ENCODE data around the gene DNMT1. TPM values are rescaled to one million over a fixed set of nuclear protein-coding genes. Genes with fewer than 3 reads are reported as not detected.

The DNMT1 gene
- total and polyA plus RNA-seq, 4 donors: 32.8 to 85.7 (median 45.2) TPM

DNA sequence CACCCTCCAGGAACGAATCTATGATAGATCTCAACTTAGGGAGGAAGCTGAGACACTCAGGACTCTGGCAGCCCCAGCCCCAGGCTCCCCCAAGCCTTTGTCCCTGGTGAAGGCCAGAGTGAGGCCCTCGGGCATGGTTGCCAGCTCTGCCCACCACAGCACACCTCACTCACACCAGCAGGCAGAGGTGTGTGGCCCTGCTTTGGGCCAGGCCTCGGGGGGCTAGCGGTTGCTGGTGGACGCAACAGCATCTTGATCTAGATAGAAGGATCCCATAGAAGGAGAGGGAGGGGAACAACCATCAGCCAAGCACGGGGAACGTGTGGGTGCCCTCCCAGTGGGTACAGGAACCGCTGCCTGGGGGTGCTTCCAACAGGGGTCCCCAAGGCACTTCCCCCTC is 36.7 kb downstream of the DNMT1 start:
- H3K27me3 ChIP-seq (ENCODE audit: control insufficient read depth in 3 of 3, insufficient read depth in 3 of 3, low read length in 2 of 3): no peaks in the 10 kb centered on the region
- no peak overlapping the region for H3K4me3 ChIP-seq
- WGBS, 2 donors: 95 to 98% methylated on average over 8 of the region's 8 CpGs
- no peaks in the 10 kb centered on the region for H3K4me1 ChIP-seq (ENCODE audit: control insufficient read depth in 5 of 5, insufficient read depth in 5 of 5, low read length in 5 of 5)
- DNase-seq: no peak
- H3K9me3 ChIP-seq (ENCODE audit: control insufficient read depth in 4 of 4, insufficient read depth in 3 of 4, low read length in 3 of 4): no peaks in the 10 kb centered on the region
- H3K9ac ChIP-seq (ENCODE audit: insufficient read depth in 1 of 2, low read length in 2 of 2): no peak overlapping the region
- H3K36me3 ChIP-seq (ENCODE audit: control insufficient read depth in 4 of 4, insufficient read depth in 4 of 4, low read length in 4 of 4): peaks cover 50 to 72% (median 56%) of the 10 kb centered on the region in 4 donors
- no peak overlapping the region for H3K27ac ChIP-seq (ENCODE audit: low read depth in 1 of 2, low read length in 1 of 2)
- ATAC-seq (ENCODE audit: insufficient read depth, low FRiP score): no peak
- TF ChIP-seq, protein P1, sequence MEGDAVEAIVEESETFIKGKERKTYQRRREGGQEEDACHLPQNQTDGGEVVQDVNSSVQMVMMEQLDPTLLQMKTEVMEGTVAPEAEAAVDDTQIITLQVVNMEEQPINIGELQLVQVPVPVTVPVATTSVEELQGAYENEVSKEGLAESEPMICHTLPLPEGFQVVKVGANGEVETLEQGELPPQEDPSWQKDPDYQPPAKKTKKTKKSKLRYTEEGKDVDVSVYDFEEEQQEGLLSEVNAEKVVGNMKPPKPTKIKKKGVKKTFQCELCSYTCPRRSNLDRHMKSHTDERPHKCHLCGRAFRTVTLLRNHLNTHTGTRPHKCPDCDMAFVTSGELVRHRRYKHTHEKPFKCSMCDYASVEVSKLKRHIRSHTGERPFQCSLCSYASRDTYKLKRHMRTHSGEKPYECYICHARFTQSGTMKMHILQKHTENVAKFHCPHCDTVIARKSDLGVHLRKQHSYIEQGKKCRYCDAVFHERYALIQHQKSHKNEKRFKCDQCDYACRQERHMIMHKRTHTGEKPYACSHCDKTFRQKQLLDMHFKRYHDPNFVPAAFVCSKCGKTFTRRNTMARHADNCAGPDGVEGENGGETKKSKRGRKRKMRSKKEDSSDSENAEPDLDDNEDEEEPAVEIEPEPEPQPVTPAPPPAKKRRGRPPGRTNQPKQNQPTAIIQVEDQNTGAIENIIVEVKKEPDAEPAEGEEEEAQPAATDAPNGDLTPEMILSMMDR (IDR thresholded peaks at IDR 0.05; ENCODE audit: control extremely low read depth, extremely low read depth): no peak

DNA sequence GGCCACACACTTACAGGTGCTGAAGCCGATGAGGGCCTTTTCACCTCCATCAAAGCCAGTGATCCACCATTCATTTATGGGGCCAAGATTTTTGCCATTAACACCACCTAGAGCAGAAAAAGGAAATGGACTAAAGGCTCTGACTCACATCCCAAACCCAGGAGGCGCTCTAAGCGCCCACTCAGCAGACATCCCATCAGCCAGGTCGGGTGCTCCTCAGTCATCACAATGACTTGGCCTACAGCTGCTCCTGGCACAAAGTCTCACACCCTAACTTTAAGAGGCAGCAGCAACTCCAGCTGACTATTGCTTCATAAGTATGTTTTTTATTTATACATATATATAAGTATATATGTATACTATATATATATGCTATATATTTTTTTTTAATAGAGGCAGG is 38.9 kb downstream of the DNMT1 start:
- peaks cover 51 to 77% (median 66%) of the 10 kb centered on the region in 4 donors for H3K36me3 ChIP-seq (ENCODE audit: control insufficient read depth in 4 of 4, insufficient read depth in 4 of 4, low read length in 4 of 4)
- no peak for ATAC-seq (ENCODE audit: insufficient read depth, low FRiP score)
- DNase-seq: no peak
- no peak overlapping the region for H3K27ac ChIP-seq (ENCODE audit: low read depth in 1 of 2, low read length in 1 of 2)
- no peaks in the 10 kb centered on the region for H3K4me1 ChIP-seq (ENCODE audit: control insufficient read depth in 5 of 5, insufficient read depth in 5 of 5, low read length in 5 of 5)
- H3K27me3 ChIP-seq (ENCODE audit: control insufficient read depth in 3 of 3, insufficient read depth in 3 of 3, low read length in 2 of 3): no peaks in the 10 kb centered on the region
- H3K4me3 ChIP-seq: no peak overlapping the region
- 91% methylated on average over 4 of the region's 4 CpGs for WGBS, 2 donors
- no peaks in the 10 kb centered on the region for H3K9me3 ChIP-seq (ENCODE audit: control insufficient read depth in 4 of 4, insufficient read depth in 3 of 4, low read length in 3 of 4)
- H3K9ac ChIP-seq (ENCODE audit: insufficient read depth in 1 of 2, low read length in 2 of 2): no peak overlapping the region
- TF ChIP-seq, protein P1 (IDR thresholded peaks at IDR 0.05; ENCODE audit: control extremely low read depth, extremely low read depth): no peak

DNA sequence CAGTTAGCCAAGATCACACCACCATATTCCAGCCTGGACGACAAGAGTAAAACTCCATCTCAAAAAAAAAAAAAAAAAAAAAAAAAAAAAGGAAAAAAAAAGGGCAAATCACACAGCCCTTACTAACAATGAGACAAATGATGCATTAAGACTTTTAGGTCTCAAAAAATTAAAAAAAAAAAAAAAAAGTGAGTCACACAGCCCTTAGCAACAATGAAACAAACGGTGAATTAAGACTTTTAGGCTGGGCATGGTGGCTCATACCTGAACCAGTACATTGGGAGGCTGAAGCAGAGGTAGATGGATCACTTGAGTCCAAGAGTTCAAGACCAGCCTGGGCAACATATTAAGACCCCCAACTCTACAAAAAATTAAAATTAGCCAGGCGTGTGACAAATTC is 42.7 kb downstream of the DNMT1 start:
- 95 to 97% methylated on average over 3 of the region's 3 CpGs for WGBS, 2 donors
- Histone ChIP-seq H3K27me3 (ENCODE audit: control insufficient read depth in 3 of 3, insufficient read depth in 3 of 3, low read length in 2 of 3) (no peaks in the 10 kb centered on the region), H3K9me3 (ENCODE audit: control insufficient read depth in 4 of 4, insufficient read depth in 3 of 4, low read length in 3 of 4) (peaks cover 0 to 2% (median 0%) of the 10 kb centered on the region in 4 donors), H3K4me3 (no peak overlapping the region), H3K4me1 (ENCODE audit: control insufficient read depth in 5 of 5, insufficient read depth in 5 of 5, low read length in 5 of 5) (no peaks in the 10 kb centered on the region), H3K27ac (ENCODE audit: low read depth in 1 of 2, low read length in 1 of 2) (no peak overlapping the region), H3K9ac (ENCODE audit: insufficient read depth in 1 of 2, low read length in 2 of 2) (no peak overlapping the region), H3K36me3 (ENCODE audit: control insufficient read depth in 4 of 4, insufficient read depth in 4 of 4, low read length in 4 of 4) (peaks cover 40 to 65% (median 55%) of the 10 kb centered on the region in 4 donors)
- ATAC-seq (ENCODE audit: insufficient read depth, low FRiP score): no peak
- TF ChIP-seq, protein P1 (IDR thresholded peaks at IDR 0.05; ENCODE audit: control extremely low read depth, extremely low read depth): no peak
- DNase-seq: no peak

DNA sequence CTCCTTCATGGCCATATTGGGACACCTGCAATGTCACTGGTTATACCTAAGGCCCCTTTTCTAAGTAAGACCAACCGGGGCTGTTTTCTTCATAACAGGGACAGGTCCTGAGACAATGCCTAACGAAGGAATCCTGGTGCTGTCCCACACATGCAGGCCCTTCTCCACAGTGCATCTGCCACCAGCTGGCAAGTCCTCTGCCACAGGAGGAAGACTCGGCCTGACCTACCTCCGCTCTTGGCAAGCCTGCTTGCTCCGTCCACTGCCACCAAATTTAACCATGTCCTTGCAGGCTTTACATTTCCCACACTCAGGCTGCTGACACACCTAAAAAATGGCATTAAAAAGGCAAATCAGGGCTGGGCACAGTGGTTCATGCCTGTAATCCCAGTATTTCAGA is 43.2 kb downstream of the DNMT1 start:
- peaks cover 0 to 2% (median 0%) of the 10 kb centered on the region in 4 donors for H3K9me3 ChIP-seq (ENCODE audit: control insufficient read depth in 4 of 4, insufficient read depth in 3 of 4, low read length in 3 of 4)
- peaks cover 40 to 67% (median 59%) of the 10 kb centered on the region in 4 donors for H3K36me3 ChIP-seq (ENCODE audit: control insufficient read depth in 4 of 4, insufficient read depth in 4 of 4, low read length in 4 of 4)
- 93 to 96% methylated on average over 5 of the region's 5 CpGs for WGBS, 2 donors

More for the DNA sequence above, 43.2 kb downstream of the DNMT1 start:
- ATAC-seq (ENCODE audit: insufficient read depth, low FRiP score) (no peak), DNase-seq (no peak)
- Histone ChIP-seq H3K27me3 (ENCODE audit: control insufficient read depth in 3 of 3, insufficient read depth in 3 of 3, low read length in 2 of 3) (no peaks in the 10 kb centered on the region), H3K4me3 (no peak overlapping the region), H3K4me1 (ENCODE audit: control insufficient read depth in 5 of 5, insufficient read depth in 5 of 5, low read length in 5 of 5) (no peaks in the 10 kb centered on the region), H3K9ac (ENCODE audit: insufficient read depth in 1 of 2, low read length in 2 of 2) (no peak overlapping the region), H3K27ac (ENCODE audit: low read depth in 1 of 2, low read length in 1 of 2) (no peak overlapping the region)
- TF ChIP-seq, protein P1 (IDR thresholded peaks at IDR 0.05; ENCODE audit: control extremely low read depth, extremely low read depth): no peak

All from lung (tissue), 12 donors.